ENCODE measurements around the gene LSAMP.
"Not testable (repeated sequence)": the region's sequence is repeated elsewhere in the genome, so short reads cannot be mapped to it uniquely, and the experiment has no call there.

Gene LSAMP

DNA sequence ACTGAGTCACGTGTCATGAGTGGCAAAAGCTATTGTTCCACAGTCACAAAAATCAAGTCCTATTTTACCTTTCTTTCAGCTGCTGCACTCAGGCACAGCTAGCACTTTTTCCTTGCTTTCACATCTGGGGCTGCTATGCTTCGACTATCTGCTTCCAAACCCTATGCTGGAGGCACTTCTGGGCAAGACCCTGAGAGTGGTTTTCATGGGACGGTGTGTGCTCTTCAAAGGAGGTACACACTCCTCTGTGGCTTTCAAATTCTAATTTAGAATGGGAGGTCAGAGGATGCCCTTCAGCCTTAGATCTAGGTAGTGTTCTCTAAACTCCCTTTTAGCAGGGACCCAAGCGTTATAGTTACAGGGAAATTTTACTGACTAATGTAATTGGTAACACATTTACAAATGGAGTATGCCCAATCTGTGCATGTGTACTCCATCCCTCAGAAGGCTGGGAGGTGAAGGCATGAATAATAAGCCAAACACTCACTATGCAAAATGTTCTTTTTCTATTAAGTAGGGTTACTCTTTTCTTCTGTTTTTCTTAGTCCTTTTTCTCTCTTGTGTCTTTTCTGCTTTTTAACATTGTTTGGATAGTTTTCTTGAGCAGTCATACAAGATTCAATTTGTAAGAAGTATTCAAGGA is 188.3 kb downstream of the LSAMP start:
- FAIRE-seq (no peak), DNase-seq (ENCODE audit: extremely low spot score, insufficient read length, low read depth) (no peak)

DNA sequence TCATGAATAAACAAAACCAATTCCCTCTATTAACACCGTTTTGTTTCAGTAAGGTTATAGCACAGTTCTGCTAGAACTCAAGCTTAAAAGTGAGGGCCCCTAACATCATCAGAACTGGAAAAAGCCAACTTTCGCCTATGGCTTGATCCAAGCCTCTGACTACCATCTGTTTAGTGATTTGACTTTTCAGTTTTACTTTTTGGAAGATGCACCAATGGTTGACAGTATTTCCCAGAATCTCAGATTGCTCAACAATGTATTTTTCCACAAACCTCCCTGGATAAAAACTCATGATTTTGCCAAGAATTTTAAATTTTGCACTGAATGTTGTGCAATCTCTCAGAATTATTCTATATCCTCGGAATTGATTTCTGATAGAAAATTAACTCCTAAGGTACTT is 190.7 kb downstream of the LSAMP start:
- DNase-seq (ENCODE audit: extremely low spot score, insufficient read length, low read depth) = no peak
- FAIRE-seq = no peak

DNA sequence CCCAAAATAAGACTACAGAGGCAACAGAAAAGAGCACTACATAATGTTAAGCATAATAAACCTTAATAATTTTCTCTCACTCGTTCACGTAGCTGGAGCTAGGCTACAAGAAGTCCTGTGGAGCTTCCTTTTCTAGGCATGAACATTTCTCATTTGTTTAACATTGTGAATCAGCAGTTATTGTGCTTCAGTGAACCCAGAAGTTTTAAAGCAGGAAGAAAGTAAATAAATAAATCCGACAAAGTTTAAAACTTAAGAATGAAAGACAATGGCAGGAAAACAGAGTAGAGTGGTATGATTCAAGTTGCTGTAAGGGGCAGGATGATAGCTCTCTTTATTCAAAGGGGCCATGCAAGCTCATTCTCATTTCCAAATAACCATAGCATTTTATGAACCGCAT is 191.8 kb downstream of the LSAMP start:
- no peak for FAIRE-seq

DNA sequence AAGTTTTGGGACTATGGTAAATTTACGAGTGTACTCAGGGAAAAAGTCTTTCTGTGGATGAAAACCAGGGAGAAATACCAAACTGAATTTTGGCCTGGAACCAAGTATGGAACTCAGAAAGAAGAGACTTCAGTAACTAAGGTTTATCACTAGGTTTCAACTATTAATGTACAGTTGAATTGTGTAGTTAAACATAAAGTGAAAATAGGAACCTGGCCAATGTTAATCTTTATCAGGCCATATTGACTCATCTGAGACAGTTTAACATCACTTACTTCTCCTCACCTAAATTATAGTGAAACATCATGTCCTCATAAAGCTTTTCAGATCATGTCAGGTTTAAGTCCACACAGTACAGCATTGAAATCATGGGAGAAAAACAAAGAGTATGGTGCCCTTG is 197.7 kb downstream of the LSAMP start:
- DNase-seq (ENCODE audit: extremely low spot score, insufficient read length, low read depth) (no peak), FAIRE-seq (no peak)

More for the DNA sequence above, 191.8 kb downstream of the LSAMP start:
- DNase-seq (ENCODE audit: extremely low spot score, insufficient read length, low read depth) = no peak

DNA sequence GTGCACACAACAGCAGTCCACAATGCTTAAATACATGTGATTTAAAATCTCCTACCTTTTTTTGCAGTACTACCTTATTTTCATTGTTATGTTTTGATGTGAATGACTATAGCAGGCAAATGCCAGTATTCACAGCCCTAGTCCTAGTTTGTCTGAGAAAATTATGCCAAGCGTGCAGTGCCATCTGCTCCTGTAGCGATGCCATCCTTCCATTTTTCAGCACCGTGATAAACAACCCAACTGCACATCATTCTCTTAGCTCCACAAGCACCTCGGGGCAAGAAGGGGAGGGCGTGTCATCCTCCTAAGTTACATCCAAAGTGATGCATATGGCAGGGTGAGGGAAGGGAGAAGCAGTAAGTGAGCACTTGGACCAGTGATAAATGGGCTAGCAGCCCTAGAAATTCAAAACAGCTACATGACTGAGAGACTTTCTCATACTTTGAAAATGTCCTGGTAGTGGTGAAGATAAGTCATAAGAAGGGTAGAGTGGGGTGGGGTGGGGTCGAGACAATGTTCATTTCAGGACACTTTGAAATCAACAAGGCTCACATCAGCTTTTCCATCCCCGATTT is 198.8 kb downstream of the LSAMP start:
- FAIRE-seq = no peak
- no peak for DNase-seq (ENCODE audit: extremely low spot score, insufficient read length, low read depth)

DNA sequence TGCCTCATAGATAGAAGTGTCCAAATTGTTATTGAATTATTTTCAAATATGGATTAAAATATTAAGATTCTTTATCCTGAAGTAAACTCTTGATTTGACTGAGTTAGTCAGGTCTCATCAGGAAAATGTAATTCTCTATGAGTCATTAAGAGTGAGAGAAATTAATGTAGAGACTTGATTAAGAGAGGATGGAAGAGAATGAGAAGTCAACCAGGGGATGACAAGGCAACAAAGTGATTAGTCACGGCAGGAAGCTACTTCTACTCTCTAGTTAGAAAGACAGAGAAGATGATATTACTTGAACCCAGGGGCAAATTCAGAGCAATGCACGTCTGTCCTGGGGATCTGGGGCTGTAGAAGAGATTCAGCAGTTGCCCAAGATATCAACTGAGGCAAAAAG is 202.5 kb downstream of the LSAMP start:
- DNase-seq (ENCODE audit: extremely low spot score, insufficient read length, low read depth) = no peak
- FAIRE-seq = no peak

DNA sequence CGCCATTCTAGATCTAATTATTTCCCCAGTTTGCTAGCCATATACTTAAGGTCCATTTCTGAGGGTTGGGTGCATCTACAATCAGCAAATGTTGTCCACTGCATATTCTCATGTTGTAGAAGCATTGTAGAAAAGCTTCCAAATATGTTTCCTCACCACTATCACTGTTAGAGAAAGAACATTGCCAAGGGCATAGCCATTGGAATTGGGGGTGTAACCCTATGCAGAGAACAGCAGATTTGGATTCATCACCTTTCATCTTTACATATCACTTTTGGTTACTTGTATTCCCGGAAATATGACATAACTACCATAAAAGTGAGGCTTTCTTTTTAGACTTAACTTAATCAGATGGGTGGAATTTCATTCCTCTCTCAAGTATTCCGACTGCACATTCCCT is 203.6 kb downstream of the LSAMP start:
- DNase-seq (ENCODE audit: extremely low spot score, insufficient read length, low read depth) (no peak), FAIRE-seq (no peak)

DNA sequence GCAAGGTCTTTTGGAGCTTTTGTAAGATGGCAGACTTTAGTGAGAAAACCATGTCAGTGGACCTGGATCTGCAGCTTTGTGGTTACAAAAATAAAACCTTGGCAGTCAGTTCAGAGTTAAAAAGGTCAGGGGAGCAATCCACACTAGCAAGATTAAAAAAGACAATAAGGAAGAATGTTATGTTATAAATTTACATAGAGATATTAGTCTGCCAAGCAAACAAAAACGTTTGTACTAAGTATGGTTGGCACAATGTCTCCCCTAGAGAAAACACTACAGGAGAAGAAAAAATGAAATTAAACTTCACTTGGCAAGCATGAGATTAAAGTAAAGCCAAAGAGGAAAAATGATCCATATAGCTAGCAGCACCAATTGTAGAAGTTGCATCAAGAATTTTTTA is 205.0 kb downstream of the LSAMP start:
- DNase-seq (ENCODE audit: extremely low spot score, insufficient read length, low read depth) = no peak
- FAIRE-seq = no peak

DNA sequence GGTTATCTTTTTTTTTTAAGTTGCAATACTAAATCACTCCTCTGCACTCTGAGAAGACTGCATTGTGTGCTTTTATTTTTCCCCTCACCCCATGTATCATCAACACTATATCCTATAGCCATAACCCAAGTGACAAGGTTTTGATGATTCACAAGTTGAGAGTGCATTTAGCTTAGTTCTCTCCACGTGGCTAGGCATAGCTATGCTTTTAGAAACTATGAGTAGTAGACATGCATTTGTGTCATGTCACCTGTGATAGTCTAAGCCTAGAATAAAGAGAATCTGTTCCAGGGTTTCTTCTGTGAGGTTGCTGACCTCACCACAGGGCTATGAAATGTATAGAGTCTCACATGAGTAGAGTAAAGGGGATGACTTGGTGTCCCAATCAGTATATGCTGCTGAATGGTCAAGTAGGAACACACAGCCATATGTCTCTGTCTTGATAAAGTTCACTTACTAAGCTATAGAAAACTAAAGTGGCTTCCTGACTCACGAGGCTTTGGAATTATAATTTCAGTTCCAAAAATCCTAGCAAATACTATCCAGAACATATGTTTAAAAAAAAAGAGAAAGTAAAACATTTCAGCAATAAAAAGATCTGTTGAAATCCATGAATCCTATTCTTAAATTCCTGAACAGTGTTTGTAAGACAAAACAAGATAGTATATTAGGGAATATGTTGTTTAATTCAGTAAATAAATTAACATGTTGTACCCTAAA is 206.3 kb downstream of the LSAMP start:
- no peak for FAIRE-seq
- no peak for DNase-seq (ENCODE audit: extremely low spot score, insufficient read length, low read depth)

DNA sequence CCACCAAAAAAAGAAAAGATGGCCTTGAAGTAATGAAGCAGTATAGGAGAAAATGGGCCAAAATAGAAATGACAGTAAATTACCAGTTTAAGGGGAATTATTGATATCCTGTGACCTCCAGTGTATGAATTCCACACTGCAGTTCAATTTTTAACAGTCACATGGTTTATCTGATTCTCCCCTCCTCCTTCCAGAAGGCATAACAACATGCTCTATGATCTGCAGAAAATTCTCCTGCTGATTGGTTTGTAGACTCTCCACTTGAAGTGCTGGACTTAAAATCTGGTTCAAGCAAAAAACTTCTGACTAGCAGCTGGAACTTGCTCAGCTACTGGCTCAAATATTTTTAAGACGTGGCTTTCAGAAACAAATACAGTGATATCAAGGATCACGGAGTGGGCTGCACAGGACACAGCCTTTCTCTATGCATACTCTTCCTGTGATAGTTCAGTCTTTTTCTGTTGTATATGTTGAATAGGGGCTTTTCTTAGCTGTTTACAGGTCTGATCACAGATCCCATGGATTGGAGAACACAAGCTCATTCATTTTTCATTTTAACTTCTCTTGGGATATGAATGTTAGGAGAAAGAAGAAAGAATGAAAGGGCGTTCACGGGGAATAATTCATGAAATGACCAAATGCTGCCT is 211.5 kb downstream of the LSAMP start:
- FAIRE-seq (no peak), DNase-seq (ENCODE audit: extremely low spot score, insufficient read length, low read depth) (no peak)

DNA sequence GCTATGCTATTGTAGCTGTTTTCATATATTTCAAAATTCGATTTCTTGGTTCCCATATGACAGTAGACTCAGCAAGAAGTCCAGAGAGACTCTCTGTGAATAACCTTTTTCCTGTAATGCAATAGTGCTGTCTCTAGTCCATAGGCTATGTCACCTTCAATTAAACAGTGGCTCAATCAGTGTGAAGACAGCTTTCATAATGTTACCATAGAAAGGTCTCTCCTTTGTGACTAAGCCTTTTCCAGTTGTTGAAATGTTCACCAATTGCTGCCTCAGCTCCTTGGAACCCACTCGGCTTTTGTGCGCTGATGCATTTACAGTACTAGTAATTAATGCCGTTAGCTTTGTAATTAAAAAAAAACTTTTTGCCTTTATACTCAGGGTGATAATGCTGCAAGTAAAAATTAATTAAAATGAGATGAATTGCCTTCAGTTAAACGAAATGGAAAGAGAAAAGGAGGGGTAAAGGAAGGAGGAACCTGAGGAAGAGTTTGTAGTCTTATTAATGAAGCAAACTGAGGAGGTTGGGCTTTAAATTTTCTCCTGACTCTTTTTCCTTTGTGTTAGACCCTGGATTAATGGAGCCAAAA is 214.8 kb downstream of the LSAMP start:
- no peak for FAIRE-seq
- DNase-seq (ENCODE audit: extremely low spot score, insufficient read length, low read depth) = no peak

DNA sequence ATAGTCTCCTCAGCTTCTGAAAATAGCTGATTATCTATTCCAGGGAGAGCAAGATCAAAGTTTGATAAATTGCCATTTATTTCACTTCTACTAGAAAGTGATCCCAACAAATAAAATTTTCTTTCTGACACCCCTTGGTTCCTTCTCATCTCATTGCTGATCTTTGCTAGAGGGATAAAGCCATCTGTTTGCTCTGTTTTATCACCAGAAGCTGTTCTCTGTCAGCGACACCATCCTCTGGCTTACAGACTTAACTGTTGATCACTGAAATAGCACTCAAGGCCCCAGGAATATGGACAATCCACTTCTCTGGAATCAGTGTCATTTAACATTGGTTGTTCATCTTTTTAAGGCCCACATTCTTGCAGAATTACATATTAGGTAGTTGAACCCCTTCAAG is 219.0 kb downstream of the LSAMP start:
- FAIRE-seq (no peak), DNase-seq (ENCODE audit: extremely low spot score, insufficient read length, low read depth) (no peak)

DNA sequence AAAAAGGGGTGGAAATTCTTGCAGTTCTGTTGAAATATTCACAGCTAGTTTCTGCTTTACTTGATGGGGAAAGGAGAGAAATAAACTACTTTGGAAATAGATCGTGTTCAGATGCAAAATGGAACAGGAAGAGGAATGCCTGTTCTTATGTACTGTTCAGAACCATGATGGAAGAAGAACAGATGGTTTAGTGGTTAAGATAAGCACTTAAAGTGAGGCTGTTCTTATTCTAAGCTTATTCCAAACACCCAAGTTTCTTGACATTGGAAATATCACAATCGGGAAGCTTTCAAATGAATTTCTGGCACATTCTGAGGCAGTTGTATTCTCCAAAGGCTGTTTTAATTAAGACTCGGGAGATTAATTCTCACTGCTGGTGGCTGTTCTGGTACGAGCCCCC is 228.5 kb downstream of the LSAMP start:
- no peak for FAIRE-seq
- DNase-seq (ENCODE audit: extremely low spot score, insufficient read length, low read depth) = no peak

DNA sequence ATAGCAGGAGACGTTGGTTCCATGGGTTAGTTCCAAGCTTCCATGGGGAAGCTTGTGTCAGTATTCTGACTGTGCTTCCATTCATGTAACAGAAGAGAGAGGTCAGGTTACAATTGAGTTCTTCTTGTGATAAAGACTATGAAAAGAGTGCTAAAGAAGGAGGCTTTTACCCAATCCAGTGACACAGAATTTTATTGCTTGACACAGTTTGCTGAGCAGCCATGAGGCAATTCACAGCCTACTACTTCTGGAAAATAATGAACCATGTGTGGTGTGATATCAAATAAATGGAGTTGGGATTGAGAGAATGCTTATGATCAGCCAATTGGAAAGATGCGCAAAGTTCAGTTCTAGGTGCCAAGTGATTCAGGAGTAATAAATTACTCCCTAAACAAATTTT is 233.4 kb downstream of the LSAMP start:
- no peak for DNase-seq (ENCODE audit: extremely low spot score, insufficient read length, low read depth)
- FAIRE-seq = no peak

DNA sequence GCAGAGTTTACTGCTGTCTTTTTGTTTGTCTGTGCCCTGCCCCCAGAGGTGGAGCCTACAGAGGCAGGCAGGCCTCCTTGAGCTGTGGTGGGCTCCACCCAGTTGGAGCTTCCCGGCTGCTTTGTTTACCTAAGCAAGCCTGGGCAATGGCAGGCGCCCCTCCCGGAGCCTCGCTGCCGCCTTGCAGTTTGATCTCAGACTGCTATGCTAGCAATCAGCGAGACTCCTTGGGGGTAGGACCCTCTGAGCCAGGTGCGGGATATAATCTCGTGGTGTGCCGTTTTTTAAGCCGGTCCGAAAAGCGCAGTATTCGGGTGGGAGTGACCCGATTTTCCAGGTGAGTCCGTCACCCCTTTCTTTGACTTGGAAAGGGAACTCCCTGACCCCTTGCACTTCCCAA is 236.5 kb downstream of the LSAMP start:
- DNase-seq (ENCODE audit: extremely low spot score, insufficient read length, low read depth); FAIRE-seq: not testable (repeated sequence)

DNA sequence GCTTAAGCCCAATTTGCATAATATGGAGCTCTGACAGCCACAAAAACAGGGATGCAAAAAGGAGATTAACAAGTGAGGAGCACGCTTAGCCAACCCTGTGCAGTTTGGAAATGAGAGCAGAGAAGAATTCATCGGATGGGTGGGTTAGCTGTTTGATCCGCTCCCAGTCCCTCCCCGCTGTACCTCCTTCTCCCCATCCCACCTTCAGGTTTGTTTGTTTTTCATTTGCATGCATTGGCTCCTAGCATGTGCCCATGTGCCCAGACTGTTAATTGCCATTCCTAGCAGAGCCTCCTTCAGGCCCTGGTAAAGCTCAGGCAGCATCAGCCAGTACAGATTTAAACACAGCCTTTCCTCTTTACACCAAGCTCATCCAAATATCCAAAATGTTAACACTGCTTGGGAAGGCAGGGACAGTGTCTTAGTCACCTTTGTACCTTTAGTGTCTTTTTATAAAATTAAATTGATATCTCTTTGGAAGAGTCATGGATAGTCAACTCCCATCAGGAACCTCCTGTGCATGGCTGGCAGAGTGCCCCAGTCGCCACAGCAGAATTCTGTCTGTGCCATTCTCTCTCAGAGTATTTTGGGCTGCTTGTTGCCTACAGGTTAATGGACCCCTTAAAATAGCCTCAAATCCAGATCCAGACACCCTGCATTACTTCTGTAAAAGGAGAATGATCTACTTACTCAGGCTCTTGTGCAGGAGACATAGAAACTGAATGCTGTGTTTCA is 244.2 kb downstream of the LSAMP start:
- no peak for FAIRE-seq

DNA sequence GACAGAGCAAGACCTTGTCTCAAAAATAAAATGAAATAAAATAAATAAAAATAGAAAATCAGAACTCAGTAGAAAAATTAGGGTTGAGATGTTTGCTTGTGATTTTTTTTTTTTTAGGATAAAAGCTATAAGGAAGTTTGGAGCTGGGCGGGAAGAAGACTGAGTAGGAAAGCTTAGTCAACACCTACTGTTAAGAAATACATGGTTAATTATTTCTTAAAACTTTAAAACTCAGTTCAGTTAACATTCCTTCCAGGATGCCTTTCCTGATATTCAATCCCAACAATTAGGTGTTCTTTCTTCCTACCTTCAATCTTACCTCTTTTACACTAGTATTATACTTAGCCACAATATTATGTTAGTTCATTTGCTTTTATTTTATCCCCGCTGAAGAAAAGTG is 246.2 kb downstream of the LSAMP start:
- FAIRE-seq (no peak), DNase-seq (ENCODE audit: extremely low spot score, insufficient read length, low read depth) (no peak)

More for the DNA sequence above, 244.2 kb downstream of the LSAMP start:
- DNase-seq (ENCODE audit: extremely low spot score, insufficient read length, low read depth) = no peak

DNA sequence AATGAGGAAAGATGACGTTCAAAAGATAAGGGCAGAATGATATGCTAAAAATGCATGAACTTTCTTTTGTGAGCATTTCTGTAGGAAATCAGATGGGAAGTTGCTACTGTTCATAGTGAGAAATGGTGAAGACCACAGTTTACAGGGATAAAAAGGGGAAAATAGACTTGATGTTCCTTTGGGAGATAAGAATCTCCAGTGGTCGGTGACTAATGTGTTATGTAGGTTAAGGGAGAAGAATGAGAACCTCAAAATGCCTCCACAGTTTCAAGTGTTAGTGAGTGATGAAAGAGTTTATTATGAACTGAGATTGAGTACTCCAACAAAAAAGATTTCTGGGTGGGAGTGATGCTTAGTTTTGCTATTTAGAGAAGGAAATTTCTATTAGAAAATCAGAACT is 247.2 kb downstream of the LSAMP start:
- DNase-seq (ENCODE audit: extremely low spot score, insufficient read length, low read depth) = no peak
- no peak for FAIRE-seq

DNA sequence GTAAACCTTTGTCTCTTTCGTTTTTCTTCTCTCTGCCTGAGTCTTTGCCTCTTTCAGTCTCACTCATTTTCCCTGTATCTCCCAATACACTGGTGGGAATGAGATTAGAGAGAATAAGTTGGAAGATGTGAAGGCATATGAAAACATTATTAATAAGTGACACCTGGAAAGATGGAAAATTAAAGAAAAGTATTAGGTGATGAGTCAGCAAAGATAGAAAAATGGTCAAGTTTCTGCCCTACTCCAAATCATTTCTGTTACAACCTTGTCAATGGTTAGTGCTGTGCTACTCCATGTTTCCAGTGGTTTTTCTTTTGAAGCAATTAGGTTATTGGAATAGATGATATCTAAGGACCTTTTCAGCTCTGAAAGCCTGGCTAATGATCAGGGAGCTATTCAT is 252.8 kb downstream of the LSAMP start:
- FAIRE-seq = no peak
- no peak for DNase-seq (ENCODE audit: extremely low spot score, insufficient read length, low read depth)

DNA sequence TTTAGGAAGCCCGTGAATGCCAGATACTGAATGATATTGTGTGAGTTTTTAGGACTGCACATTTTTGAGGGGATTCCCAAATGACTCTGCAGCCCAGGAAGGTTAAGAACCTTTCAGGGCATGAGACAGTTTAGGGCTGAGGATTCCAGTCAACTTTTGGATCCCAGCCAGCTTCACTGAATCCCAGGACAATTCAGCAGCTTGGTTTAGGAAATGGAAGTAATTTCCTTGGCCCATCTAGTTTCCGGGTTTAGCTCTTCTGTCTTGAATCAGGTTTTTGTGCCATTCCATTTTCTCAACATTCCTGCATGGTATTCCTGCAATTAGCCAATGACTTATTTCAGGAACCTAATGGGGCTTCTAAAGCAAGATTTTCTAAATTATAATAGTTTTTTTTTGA is 253.9 kb downstream of the LSAMP start:
- FAIRE-seq = no peak
- DNase-seq (ENCODE audit: extremely low spot score, insufficient read length, low read depth) = no peak
